SK-N-SH (cell line): Measurements from ENCODE around the gene UTP25. TPM values are rescaled to one million over a fixed set of nuclear protein-coding genes. Genes with fewer than 3 reads are reported as not detected.

Source experiments
- CTCF ChIA-PET: fragments of 300-600, 350-600 bp; formaldehyde crosslinking; extraction: SDS; loops from one replicate; lab custom pipeline; 2021; lab: Yijun Ruan, JAX
- POLR2A ChIA-PET: fragments of 350-600 bp; sonication (Branson Sonifier 250); formaldehyde crosslinking; extraction: SDS; loops from one replicate; lab custom pipeline; 2020; ENCODE audit warnings: antibody characterized with exemption, inconsistent platforms; lab: Yijun Ruan, JAX
- DNase-seq: peaks from one replicate; pipeline ENCODE4 v3.0.0; 2012
- H2AFZ ChIP-seq: fragments of 200-600 bp; sonication (generic); 2 replicates; pipeline ENCODE4 v1.8.1; 2016; ENCODE audit warnings: antibody characterized with exemption, mild to moderate bottlenecking, low read depth
- H3F3A ChIP-seq: fragments of 200-600 bp; sonication (generic); replicated peaks from 2 replicates; pipeline ENCODE3; 2016; ENCODE audit warnings: antibody characterized with exemption, mild to moderate bottlenecking; ENCODE audit not compliant: insufficient read depth
- H3K27ac ChIP-seq, 2 experiments: fragments of 200-500 bp in 1 of 2; fragments of 200-600 bp in 1 of 2; sonication (Bioruptor generic) in 1 of 2; sonication (generic), shearing (Covaris generic) in 1 of 2; 2 replicates each; pipeline versions ENCODE4 v1.5.1 to v1.6.1; 2014 to 2016; ENCODE audit warnings: low read depth in 2 of 2, inconsistent platforms in 1 of 2, low read length in 1 of 2, mild to moderate bottlenecking in 1 of 2, mixed read lengths in 1 of 2
- H3K27me3 ChIP-seq: fragments of 200-600 bp; sonication (generic), shearing (Covaris generic); 2 replicates; pipeline ENCODE4 v1.6.1; 2016; ENCODE audit warnings: mixed run types; ENCODE audit not compliant: insufficient read depth
- H3K36me3 ChIP-seq, 2 experiments: fragments of 200-500 bp in 1 of 2; fragments of 200-600 bp in 1 of 2; sonication (Bioruptor generic) in 1 of 2; sonication (generic) in 1 of 2; replicated peaks in 1 of 2; 2 replicates each; pipeline versions ENCODE3 to v1.5.1; 2014 to 2016; ENCODE audit warnings: low read length in 1 of 2, mild to moderate bottlenecking in 1 of 2; ENCODE audit not compliant: insufficient read depth in 2 of 2, control insufficient read depth in 1 of 2
- H3K4me1 ChIP-seq, 2 experiments: fragments of 200-500 bp in 1 of 2; fragments of 200-600 bp in 1 of 2; sonication (Bioruptor generic) in 1 of 2; sonication (generic), shearing (Covaris generic) in 1 of 2; 2 replicates each; pipeline versions ENCODE4 v1.5.1 to v1.6.1; 2014 to 2016; ENCODE audit warnings: low read depth in 1 of 2, low read length in 1 of 2, mixed run types in 1 of 2; ENCODE audit not compliant: insufficient read depth in 2 of 2, control insufficient read depth in 1 of 2
- H3K4me2 ChIP-seq: fragments of 200-600 bp; sonication (generic), shearing (Covaris generic); 2 replicates; pipeline ENCODE4 v1.6.1; 2017; ENCODE audit warnings: mixed run types
- H3K4me3 ChIP-seq, 2 experiments: fragments of 200-500 bp in 1 of 2; fragments of 200-600 bp in 1 of 2; sonication (Bioruptor generic) in 1 of 2; sonication (generic), shearing (Covaris generic) in 1 of 2; 2 replicates each; pipeline versions ENCODE4 v1.5.1 to v1.8.1; 2014 to 2016; ENCODE audit warnings: low read depth in 2 of 2, inconsistent platforms in 1 of 2, low read length in 1 of 2, mild to moderate bottlenecking in 1 of 2, mixed read lengths in 1 of 2, moderate library complexity in 1 of 2
- H3K79me2 ChIP-seq: fragments of 200-600 bp; sonication (generic); 2 replicates; pipeline ENCODE4 v1.8.1; 2017; ENCODE audit warnings: mild to moderate bottlenecking; ENCODE audit not compliant: insufficient read depth
- H3K9ac ChIP-seq: fragments of 200-600 bp; sonication (generic); 2 replicates; pipeline ENCODE4 v1.6.1; 2017; ENCODE audit warnings: mixed run types
- H3K9me2 ChIP-seq: fragments of 200-600 bp; sonication (generic); 2 replicates; pipeline ENCODE4 v1.6.1; 2017; ENCODE audit warnings: mixed run types
- H3K9me3 ChIP-seq: fragments of 200-600 bp; sonication (generic); 2 replicates; pipeline ENCODE4 v1.6.1; 2017; ENCODE audit warnings: mixed run types, mild to moderate bottlenecking, moderate library complexity
- H4K20me1 ChIP-seq: fragments of 200-600 bp; sonication (generic); 2 replicates; pipeline ENCODE4 v1.6.1; 2017; ENCODE audit warnings: mild to moderate bottlenecking, mixed run types; ENCODE audit not compliant: insufficient read depth
- CHD2 ChIP-seq: fragments of 150-350 bp; IDR thresholded peaks from 2 replicates; pipeline ENCODE4 v1.6.1; 2018; ENCODE audit warnings: low read length; ENCODE audit not compliant: partially characterized antibody
- FOSL2 ChIP-seq: IDR thresholded peaks from 2 replicates; pipeline ENCODE4 v1.4.0; 2012; ENCODE audit warnings: low read depth, mild to moderate bottlenecking, moderate library complexity, borderline replicate concordance
- MEF2A ChIP-seq: IDR thresholded peaks from 2 replicates; pipeline ENCODE4 v1.4.0; 2012; ENCODE audit warnings: low read depth, borderline replicate concordance
- NRF1 ChIP-seq: IDR thresholded peaks from 2 replicates; pipeline ENCODE4 v1.6.1; 2012; ENCODE audit warnings: low read depth, mild to moderate bottlenecking, low read length
- POLR2AphosphoS5 ChIP-seq: IDR thresholded peaks from 2 replicates; pipeline ENCODE4 v1.6.1; 2012; ENCODE audit warnings: low read depth, low read length
- RAD21 ChIP-seq: IDR thresholded peaks from 2 replicates; pipeline ENCODE4 v1.6.1; 2012; ENCODE audit warnings: mild to moderate bottlenecking, low read length
- RFX5 ChIP-seq: IDR thresholded peaks from 2 replicates; pipeline ENCODE4 v1.6.1; 2012; ENCODE audit warnings: mild to moderate bottlenecking, improper control_type of control experiment, low read length
- SIN3A ChIP-seq: IDR thresholded peaks from 2 replicates; pipeline ENCODE4 v1.6.1; 2012; ENCODE audit warnings: low read depth, mild to moderate bottlenecking, low read length, moderate library complexity, borderline replicate concordance
- TAF1 ChIP-seq: IDR thresholded peaks from 2 replicates; pipeline ENCODE4 v1.6.1; 2012; ENCODE audit warnings: low read depth, mild to moderate bottlenecking, low read length, moderate library complexity, borderline replicate concordance
- TEAD4 ChIP-seq: IDR thresholded peaks from 2 replicates; pipeline ENCODE4 v1.4.0; 2012; ENCODE audit warnings: mild to moderate bottlenecking, borderline replicate concordance; ENCODE audit not compliant: insufficient read depth
- YY1 ChIP-seq: IDR thresholded peaks from 2 replicates; pipeline ENCODE4 v1.4.0; 2012; ENCODE audit warnings: low read depth, mild to moderate bottlenecking
- WGBS: methylation state at CpG from one replicate; pipeline ENCODE4 v1.1.6; 2017; ENCODE audit warnings: low lambda C conversion rate; 5-methylcytosine and 5-hydroxymethylcytosine counted together
- polyA plus RNA-seq, 3 experiments: library from polyadenylated mRNA; depleted of rRNA; stranded (reverse); fragments of >200 nt; gene quantifications; 2 replicates each; pipeline ENCODE4 v1.2.3, GENCODE V29; 2012
- TF ChIP-seq, protein P1 (sequence below): IDR thresholded peaks from 2 replicates; pipeline ENCODE4 v1.6.1; 2012; ENCODE audit warnings: mild to moderate bottlenecking, low read depth, low read length, moderate library complexity
- TF ChIP-seq, protein P2 (sequence below): fragments of 200-600 bp; sonication (generic); IDR thresholded peaks from 2 replicates; pipeline ENCODE4 v1.6.1; 2017; ENCODE audit warnings: antibody characterized with exemption, mild to moderate bottlenecking, moderate library complexity

Gene UTP25
- polyA plus RNA-seq, 1 of the 3 experiments (the other 2 are of a cell fraction): 6.3 TPM

DNA sequence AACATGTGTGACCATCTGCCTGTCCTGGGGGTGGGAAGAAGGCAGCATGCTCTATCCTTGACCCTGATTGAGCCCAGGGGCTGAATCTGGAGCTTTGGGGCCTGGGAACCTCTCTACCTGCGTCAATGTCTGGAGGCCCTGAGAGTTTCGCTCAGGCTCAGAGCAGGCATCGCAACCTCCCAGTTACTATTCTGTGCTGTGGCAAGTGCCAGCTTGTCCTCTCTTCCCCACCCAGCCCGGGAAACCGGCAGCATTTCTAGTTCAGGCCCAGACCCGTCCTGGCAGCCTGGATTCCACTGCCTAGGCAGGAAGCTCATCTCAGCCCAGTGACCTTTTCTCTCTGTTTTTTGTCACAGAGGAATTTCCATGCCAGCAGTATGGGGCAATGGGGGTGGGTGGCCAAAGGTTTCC lies 11.8 kb upstream of the UTP25 start (continued):
- TF ChIP-seq TEAD4: no peak
- TF ChIP-seq, all 33 proteins: peak for 0

DNA sequence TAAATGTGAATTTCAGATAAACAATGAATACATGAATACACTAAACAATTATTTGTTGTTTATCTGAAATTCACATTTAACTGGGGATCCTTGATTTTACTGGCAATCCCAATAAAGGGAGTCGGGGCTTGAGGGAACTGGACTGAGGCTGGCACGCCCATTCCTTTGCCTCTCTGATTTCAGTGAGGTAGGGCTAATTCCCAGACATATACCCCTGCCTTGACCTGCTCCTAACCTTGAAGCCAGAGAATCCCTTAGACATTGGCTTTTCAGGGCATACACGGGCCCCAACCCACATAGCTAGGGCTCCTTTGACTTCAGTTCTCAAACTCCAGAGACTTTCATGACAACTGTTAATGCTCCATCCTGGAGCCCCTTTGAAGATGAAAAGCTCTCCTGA lies 10.8 kb upstream of the UTP25 start:
- no peak overlapping the region for H2AFZ ChIP-seq
- no peaks in the 10 kb centered on the region for H3K9me2 ChIP-seq
- POLR2A ChIA-PET: no interaction called here
- no peak overlapping the region for H3K9ac ChIP-seq
- no peak overlapping the region for H3K27ac ChIP-seq
- H3K4me2 ChIP-seq: no peak overlapping the region
- no peaks in the 10 kb centered on the region for H3K9me3 ChIP-seq
- no peaks in the 10 kb centered on the region for H3K27me3 ChIP-seq
- H3K4me1 ChIP-seq: peaks cover 0 to 6% of the 10 kb centered on the region in 2 experiments; a peak in 1 of 4 replicates
- no peak overlapping the region for H3K4me3 ChIP-seq
- H3F3A ChIP-seq: no peaks in the 10 kb centered on the region
- no peaks in the 10 kb centered on the region for H3K79me2 ChIP-seq
- TF ChIP-seq NRF1: no peak
- no peak for TF ChIP-seq TAF1
- TF ChIP-seq MEF2A: no peak
- TF ChIP-seq, protein P1, sequence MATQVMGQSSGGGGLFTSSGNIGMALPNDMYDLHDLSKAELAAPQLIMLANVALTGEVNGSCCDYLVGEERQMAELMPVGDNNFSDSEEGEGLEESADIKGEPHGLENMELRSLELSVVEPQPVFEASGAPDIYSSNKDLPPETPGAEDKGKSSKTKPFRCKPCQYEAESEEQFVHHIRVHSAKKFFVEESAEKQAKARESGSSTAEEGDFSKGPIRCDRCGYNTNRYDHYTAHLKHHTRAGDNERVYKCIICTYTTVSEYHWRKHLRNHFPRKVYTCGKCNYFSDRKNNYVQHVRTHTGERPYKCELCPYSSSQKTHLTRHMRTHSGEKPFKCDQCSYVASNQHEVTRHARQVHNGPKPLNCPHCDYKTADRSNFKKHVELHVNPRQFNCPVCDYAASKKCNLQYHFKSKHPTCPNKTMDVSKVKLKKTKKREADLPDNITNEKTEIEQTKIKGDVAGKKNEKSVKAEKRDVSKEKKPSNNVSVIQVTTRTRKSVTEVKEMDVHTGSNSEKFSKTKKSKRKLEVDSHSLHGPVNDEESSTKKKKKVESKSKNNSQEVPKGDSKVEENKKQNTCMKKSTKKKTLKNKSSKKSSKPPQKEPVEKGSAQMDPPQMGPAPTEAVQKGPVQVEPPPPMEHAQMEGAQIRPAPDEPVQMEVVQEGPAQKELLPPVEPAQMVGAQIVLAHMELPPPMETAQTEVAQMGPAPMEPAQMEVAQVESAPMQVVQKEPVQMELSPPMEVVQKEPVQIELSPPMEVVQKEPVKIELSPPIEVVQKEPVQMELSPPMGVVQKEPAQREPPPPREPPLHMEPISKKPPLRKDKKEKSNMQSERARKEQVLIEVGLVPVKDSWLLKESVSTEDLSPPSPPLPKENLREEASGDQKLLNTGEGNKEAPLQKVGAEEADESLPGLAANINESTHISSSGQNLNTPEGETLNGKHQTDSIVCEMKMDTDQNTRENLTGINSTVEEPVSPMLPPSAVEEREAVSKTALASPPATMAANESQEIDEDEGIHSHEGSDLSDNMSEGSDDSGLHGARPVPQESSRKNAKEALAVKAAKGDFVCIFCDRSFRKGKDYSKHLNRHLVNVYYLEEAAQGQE: no peak
- H4K20me1 ChIP-seq: no peaks in the 10 kb centered on the region
- 56% methylated on average over 3 of the region's 3 CpGs for WGBS
- DNase-seq: no peak
- no peaks in the 10 kb centered on the region for H3K36me3 ChIP-seq
- CTCF ChIA-PET: no interaction called here

DNA sequence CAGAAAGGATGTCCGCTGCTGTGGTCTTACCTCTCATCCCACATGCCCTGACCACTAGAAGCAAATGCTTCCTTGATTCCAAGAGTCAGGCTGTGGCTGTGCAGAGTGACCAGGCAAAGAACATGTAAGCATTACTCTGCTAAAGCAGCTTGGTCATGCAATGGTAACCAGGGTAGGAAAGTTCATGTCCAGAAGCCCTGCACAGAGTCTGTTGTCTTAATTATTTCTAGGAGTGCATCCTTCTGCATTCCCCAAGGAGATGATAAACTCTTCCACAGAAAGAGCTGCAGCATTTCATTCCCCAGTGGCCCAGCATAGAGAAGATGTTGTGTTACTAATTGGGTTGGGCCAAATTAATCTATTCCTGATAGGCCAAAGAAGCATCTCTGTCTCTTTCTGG lies 10.1 kb upstream of the UTP25 start:
- H3K4me2 ChIP-seq: no peak overlapping the region
- no peak overlapping the region for H3K27ac ChIP-seq
- no peak overlapping the region for H3K4me3 ChIP-seq
- H3K79me2 ChIP-seq: no peaks in the 10 kb centered on the region
- DNase-seq: no peak
- H3K36me3 ChIP-seq: no peaks in the 10 kb centered on the region
- ChIA-PET POLR2A (no interaction called here), CTCF (no interaction called here)
- H3K9me2 ChIP-seq: no peaks in the 10 kb centered on the region
- no peaks in the 10 kb centered on the region for H3K9me3 ChIP-seq
- peaks cover 3% of the 10 kb centered on the region for H3F3A ChIP-seq
- no peaks in the 10 kb centered on the region for H4K20me1 ChIP-seq
- 88% methylated on average over 1 of the region's 1 CpG for WGBS
- H2AFZ ChIP-seq: no peak overlapping the region
- H3K9ac ChIP-seq: no peak overlapping the region
- H3K27me3 ChIP-seq: no peaks in the 10 kb centered on the region
- H3K4me1 ChIP-seq: peaks cover under 1 to 6% of the 10 kb centered on the region in 2 experiments; a peak in 2 of 4 replicates
- TF ChIP-seq YY1 (no peak), SIN3A (no peak), RFX5 (no peak), RAD21 (no peak), POLR2AphosphoS5 (no peak), FOSL2 (no peak), CHD2 (no peak)
- TF ChIP-seq, protein P2, sequence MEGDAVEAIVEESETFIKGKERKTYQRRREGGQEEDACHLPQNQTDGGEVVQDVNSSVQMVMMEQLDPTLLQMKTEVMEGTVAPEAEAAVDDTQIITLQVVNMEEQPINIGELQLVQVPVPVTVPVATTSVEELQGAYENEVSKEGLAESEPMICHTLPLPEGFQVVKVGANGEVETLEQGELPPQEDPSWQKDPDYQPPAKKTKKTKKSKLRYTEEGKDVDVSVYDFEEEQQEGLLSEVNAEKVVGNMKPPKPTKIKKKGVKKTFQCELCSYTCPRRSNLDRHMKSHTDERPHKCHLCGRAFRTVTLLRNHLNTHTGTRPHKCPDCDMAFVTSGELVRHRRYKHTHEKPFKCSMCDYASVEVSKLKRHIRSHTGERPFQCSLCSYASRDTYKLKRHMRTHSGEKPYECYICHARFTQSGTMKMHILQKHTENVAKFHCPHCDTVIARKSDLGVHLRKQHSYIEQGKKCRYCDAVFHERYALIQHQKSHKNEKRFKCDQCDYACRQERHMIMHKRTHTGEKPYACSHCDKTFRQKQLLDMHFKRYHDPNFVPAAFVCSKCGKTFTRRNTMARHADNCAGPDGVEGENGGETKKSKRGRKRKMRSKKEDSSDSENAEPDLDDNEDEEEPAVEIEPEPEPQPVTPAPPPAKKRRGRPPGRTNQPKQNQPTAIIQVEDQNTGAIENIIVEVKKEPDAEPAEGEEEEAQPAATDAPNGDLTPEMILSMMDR: no peak
